Inflammatory macrophage treated with lipopolysaccharide for 4 hours (primary cell): Measurements from ENCODE around the gene ERCC1.

Experiments used
- DNase-seq: peaks from one replicate; pipeline ENCODE4 v3.0.0-alpha.2; 2020

Gene ERCC1

GRCh38 chr19:45403781-45404556 lies 19.7 kb downstream of the ERCC1 start:
- no peak for DNase-seq

- DNase-seq: no peak
These were observed 20.4 kb downstream of the ERCC1 start for GRCh38 chr19:45403272-45403671.

- DNase-seq: no peak
These were observed 21.2 kb downstream of the ERCC1 start for GRCh38 chr19:45402298-45403061.

GRCh38 chr19:45401815-45402214 lies 21.9 kb downstream of the ERCC1 start:
- no peak for DNase-seq

- DNase-seq: no peak
These were observed 23.5 kb downstream of the ERCC1 start for GRCh38 chr19:45400192-45400591.

GRCh38 chr19:45395821-45396617 lies 27.7 kb downstream of the ERCC1 start:
- peak; percentile 18 for DNase-seq

- no peak for DNase-seq
These were observed 31.6 kb downstream of the ERCC1 start for GRCh38 chr19:45391871-45392665.

- peak; percentile 58 for DNase-seq
These were observed 32.4 kb downstream of the ERCC1 start for GRCh38 chr19:45391346-45391745.

GRCh38 chr19:45385392-45386221 lies 38.1 kb downstream of the ERCC1 start:
- DNase-seq: no peak

GRCh38 chr19:45382426-45382825 lies 41.3 kb downstream of the ERCC1 start:
- no peak for DNase-seq

GRCh38 chr19:45380107-45380506 lies 43.6 kb downstream of the ERCC1 start:
- no peak for DNase-seq

- no peak for DNase-seq
These were observed 47.5 kb downstream of the ERCC1 start for GRCh38 chr19:45376045-45376724.

- DNase-seq: peak; percentile 99
These were observed 53.1 kb downstream of the ERCC1 start, which contains the start of gene ERCC2 for GRCh38 chr19:45370410-45371204. TSS of gene ERCC2 (minus strand) at chr19:45370573. CDS start at chr19:45370540, 33 bp downstream.

GRCh38 chr19:45368737-45369340 lies 54.9 kb downstream of the ERCC1 start:
- DNase-seq: no peak

- DNase-seq: no peak
These were observed 55.6 kb downstream of the ERCC1 start for GRCh38 chr19:45368127-45368526.

- DNase-seq: no peak
These were observed 59.0 kb downstream of the ERCC1 start for GRCh38 chr19:45364696-45365095.

GRCh38 chr19:45363861-45364459 lies 59.8 kb downstream of the ERCC1 start:
- no peak for DNase-seq

- DNase-seq: no peak
These were observed 61.4 kb downstream of the ERCC1 start for GRCh38 chr19:45362291-45362690.

GRCh38 chr19:45361608-45362007 lies 62.1 kb downstream of the ERCC1 start:
- DNase-seq: no peak
